HG02852 (cell line): ENCODE results near the gene PIP5K1C.
"Not testable (repeated sequence)": the region's sequence is repeated elsewhere in the genome, so short reads cannot be mapped to it uniquely, and the experiment has no call there.

Source experiments
- ATAC-seq: cut with Tn5 transposase; IDR thresholded peaks from one replicate; pipeline ENCODE4 v1.9.1; 2021; ENCODE audit warnings: mild to moderate bottlenecking, moderate library complexity; ENCODE audit not compliant: unreplicated experiment

The PIP5K1C gene

DNA sequence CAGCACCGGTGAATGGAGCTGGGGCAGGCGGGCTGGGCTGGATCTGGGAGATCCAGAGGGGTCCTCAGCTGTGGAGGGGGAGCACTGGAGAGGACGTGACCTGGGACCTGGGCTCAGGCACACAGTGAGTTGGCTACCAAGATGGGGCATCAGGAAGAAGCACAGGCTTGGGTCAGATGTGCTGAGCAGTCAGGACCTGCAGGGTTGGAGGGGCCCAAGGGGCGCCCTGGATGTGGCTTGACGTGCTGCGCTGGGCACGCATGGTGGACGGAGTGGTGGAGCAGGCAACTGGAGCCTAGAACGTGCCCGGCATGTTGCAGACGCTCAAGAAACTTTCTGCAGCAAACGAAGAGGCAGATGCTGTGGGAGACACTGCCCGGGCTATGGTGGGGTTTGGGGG is 20.7 kb downstream of the PIP5K1C start:
- no peak for ATAC-seq

DNA sequence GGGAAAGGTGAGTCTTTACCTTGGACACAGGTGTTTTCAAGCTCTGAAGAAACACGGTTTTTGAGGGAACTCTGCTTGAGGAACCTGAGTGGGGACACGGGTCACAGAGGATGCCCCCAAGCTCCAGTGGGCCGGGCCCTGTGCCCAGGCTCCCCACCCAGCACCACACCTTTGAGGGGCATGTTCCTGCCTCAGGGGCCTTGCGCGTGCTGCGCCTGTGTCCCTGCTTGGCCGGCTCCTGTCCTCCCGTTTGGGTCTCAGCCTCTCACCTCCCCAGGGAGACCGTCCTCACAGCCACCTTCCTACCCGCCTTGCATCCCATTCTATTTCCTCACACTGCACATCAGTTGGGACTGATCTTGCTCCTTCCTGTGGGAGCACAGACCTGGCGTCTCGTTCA is 21.1 kb downstream of the PIP5K1C start:
- no peak for ATAC-seq

DNA sequence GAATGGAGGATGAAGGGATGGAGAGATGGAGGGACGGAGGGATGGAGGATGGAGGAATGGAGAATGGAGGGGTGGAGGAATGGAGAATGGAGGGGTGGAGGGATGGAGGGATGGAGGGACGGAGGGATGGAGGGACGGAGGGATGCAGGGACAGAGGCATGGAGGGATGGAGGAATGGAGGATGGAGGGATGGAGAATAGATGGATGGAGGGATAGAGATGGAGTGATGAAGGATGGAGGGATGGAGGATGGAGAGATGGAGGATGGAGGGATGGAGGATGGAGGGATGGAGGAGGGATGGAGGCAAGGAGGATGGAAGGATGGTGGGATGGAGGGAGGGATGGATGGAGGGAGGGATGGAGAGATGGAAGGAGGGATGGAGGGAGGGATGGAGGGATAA is 22.1 kb downstream of the PIP5K1C start:
- no peak for ATAC-seq

DNA sequence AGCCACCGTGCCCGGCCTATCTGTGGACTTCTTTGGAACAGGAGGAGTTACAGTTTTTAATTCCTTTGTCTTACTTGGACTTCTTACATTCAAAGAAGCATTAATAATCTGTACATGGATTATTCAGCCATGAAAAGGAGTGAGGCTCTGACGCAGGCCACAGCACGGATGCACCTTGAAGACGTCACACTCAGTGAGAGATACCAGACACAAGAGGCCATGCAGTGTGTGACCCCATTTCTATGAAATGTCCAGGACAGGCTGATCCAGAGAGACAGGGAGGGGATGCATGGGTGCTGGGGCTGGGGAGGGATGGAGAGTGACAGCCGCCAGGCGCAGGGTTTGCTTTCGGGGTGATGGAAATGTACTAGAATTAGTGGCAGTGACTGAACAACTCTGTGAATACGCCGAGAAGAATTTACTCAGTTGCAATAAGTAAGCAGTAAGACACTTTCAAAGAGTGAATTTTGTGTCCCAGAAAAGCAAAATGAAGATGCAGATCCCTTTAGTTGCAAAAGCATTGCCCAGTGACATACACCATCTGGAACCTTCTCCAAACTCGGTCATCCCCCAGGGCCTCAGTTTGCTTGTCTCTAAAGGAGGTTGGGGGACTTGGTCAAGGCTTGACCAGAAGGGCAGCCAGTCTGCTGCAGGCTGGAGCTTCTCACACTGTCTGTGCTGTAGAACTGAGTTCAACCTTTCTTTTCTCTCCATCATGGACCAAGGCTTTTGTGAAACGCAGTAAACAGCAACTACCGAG is 25.3 kb downstream of the PIP5K1C start:
- no peak for ATAC-seq

DNA sequence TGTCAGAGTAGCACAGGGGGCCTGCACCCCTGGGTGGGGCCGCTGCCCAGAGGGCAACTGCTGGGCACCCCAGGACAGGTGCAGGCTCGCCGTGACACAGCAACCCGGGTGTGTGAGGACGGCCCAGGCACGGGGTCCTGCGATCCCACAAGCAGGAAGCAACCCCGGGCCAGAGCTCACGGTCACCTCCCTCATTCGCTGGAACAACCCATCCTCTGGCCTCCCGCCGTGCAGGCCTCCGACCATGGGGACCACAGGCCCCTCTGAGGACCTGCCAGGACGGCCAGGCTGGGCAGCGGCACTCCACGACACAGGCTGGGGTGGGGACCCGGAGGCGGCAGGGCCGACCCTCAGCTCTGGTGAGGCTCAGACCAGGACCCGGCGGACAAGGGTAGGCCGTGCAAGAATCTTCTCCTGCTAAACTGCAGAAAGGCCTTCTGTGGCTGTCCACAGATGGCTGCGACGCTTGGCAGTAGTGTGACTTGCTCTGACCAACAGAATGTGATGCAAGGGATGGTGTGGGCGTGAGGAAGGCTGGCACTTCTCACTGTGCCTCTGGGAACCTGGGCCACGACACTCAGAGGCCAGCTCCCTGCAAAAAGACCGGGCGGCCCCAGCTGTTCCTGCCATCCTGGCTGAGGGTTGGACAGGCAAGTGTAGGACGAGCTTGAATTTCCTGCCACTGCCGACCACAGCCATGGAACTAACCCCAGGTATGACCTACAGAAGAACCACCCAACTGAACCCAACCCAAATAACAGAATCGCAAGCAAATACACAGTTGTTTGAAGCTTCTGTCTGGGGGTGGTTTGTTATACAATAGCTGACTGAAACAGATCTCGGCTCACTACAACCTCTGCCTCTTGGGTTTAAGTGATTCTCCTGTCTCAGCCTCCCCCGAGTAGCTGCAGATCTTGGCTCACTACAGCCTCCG is 26.5 kb downstream of the PIP5K1C start:
- ATAC-seq, result no peak

DNA sequence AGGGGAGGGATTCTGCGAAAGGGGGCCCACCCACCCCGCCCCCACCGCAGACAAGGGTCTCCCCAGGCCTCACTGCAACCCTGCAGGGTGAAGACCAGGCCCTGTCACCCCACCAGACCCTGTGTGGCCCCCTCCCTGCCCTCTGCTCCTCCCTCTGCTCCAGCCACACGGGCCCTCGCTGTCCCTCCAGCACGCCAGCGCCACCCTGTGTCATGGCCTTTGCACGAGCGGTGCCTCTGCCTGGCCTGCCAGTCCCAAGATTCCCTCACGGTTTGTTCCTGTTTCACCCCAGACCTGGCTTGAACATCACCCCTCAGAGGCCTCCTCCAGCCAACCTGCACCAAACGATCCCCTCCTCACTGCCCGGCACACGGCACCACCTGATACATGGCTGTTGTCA is 27.3 kb downstream of the PIP5K1C start:
- ATAC-seq, result no peak

DNA sequence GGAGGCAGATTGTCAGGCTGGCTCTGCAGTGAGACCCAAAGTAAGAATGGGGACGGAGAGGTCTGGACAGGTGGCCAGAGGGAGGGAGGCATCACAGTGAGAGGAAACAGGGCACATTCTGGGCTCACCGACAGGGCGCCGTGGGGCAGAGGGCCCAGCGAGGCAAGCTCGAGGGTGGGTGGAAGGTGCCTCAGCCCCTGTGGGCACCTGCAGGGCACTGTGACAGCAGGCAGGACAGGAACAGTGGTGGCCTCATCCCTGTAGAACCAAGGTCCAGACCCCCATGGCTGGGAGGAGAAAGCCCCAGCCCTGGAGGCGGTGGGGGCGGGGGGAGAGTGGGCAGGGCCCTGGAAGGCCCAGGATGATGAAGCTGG is 27.7 kb downstream of the PIP5K1C start:
- no peak for ATAC-seq

DNA sequence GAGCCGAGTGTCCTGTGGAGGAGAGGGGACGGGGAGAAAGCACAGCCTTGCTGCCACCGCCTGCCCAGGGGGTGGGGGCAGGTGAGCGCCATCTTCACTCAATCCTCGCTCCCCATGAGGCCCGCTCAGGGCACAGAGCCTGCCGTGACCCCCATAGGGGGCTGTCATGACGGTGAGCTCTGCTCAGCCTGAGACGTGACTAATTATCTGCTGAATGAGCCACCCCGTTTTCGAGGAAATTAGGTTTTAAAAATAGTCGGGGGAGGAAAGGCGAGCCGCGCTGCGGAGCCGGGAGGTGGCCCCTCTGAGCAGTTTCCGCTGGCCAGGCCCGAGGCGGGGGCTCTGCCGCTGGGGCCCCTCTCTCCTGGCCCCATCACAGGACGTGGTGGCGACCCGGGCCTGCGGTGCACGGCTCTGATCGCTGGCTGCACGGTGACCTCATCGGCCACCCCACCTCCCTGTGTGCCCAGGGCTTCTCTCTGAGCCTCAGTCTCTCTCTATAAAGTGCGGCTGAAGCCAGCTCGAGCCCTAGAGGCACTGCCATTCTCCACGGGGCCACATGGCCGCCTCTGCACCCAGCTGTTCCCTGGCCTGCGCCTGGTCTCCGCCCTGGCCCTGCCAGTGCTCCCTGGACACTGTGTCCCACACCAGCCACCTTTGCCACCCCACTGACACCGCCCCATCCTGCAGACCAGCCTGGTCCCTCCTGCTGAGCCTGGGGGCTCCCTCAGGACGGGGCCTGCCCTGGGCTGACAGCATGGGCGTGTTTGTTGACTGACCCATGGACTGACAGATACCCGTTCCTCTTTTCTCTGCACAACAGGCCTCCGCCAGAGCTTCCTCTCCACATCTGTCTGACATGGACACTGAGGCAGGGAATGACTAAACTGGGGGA is 28.3 kb downstream of the PIP5K1C start:
- ATAC-seq, result no peak

DNA sequence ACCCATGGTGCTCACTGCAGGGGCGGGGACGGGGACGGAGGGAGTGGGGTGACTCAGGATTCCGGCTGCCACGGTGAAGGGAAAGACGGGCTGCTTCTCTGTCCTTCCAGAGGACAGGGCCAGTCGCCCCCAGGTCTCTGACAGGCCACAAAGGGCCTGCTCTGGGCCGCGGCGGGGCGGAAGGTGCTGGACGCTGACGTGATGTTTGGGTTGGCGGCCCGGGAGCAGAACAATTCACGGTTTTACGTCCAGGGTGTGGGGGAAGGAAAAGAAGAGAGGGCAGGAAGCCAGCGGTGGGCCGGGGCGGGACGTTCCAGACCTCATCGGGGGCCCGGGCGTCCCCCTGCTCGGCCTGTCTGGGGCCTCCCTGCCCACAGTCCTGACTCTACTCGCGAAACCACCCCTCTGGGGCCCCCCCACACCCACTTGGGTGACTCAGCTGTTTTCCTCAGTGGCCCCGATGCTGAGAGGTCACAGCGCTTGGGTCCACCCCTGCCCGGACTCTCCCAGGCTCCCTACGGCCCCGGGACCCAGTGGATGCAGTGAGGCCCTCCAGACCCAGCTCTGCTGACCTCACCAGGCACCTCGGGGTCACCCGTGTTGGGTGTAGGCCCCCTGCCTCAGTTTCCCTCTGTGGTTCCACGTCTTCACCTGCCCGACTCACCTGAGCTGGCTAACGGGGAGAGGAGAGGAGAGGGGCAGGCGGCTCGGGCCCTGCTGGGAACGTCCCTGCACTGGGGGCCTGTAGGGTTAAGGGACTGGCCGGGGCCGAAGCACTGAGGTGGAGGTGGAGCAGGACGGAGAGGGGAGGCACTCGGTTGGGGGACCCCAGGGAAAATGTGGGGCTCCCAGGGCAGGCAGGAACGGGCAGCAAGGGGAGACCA is 29.2 kb downstream of the PIP5K1C start:
- ATAC-seq, result no peak

DNA sequence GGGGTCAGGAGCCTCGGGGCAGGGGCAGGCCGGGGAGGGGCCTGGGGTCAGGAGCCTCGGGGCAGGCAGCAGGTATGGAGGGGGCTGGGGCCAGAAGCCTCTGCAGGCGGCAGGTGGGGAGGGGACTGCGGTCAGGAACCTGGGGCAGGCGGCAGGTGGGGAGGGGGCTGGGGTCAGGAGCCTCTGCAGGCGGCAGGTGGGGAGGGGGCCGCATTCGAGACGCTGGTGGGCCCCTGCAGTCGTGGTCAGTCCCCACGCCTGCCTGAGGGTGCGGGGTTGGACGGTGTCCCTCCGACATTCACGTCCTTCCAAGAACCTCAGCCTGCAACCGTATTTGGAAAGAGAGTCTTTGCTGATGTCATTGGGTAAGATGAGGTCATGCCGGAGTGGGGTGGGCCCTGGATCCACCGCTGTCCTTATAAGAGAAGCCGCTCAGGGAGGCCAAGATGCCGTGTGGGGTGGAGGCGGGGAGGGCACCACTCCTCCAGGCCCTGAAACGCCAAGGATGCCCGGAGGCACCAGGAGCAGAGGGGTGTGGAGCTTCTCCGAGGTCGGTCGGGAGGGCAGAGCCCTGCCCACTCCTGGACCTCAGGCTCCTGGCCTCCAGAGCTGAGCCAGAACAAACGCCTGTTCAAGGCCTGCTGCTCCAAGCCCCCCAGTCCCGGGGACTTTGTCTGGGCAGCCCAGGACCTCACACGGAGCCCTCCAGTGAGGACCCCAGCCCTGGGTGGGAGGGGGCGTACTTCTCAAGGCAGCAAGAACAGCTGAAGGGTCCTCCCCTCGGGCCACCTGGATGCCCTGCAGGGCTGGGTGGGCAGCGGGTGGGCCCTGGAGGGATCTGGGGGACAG is 30.1 kb downstream of the PIP5K1C start:
- no peak for ATAC-seq

DNA sequence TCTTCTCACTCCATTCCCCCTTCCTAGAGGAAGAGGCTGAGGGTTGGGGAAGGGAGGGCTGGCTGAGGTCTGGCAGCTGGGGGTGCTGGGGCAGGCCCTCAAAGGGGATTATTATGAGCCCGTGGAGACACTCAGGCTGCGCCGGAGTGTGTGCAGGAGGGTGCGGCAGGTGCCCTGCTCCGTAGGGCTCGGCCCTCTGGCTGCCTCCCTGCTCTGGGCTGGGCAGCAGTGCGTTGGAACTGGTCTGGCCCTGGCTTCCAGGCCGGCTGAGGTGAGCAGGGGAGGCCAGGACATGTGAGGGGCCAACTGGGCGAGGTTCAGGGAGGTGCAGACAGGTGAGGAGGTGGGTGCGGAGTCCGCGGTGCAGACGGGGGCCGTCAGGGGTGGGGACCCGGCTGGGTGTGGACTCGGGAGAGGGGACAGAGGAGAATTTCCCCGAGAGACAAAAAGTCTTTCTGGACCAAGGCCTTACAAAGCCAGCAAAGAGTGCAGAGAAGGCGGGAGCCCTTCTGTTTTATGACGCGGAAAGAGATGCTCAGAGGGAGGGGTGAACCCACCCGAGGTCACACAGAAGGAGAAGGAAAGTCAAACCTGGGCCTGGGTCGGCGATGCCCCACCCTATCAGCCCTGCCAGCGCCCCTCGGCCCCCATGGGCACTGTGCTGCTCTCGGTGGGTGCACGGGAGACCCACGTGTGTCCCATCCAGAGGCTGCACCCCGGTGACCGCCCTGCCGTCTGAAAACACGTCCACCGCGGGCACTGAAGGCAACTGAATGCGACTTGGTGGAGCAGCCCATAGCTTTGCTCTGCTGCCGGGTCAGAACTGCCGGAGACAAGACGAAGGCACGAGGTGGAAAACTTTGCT is 31.0 kb downstream of the PIP5K1C start:
- ATAC-seq, result no peak

DNA sequence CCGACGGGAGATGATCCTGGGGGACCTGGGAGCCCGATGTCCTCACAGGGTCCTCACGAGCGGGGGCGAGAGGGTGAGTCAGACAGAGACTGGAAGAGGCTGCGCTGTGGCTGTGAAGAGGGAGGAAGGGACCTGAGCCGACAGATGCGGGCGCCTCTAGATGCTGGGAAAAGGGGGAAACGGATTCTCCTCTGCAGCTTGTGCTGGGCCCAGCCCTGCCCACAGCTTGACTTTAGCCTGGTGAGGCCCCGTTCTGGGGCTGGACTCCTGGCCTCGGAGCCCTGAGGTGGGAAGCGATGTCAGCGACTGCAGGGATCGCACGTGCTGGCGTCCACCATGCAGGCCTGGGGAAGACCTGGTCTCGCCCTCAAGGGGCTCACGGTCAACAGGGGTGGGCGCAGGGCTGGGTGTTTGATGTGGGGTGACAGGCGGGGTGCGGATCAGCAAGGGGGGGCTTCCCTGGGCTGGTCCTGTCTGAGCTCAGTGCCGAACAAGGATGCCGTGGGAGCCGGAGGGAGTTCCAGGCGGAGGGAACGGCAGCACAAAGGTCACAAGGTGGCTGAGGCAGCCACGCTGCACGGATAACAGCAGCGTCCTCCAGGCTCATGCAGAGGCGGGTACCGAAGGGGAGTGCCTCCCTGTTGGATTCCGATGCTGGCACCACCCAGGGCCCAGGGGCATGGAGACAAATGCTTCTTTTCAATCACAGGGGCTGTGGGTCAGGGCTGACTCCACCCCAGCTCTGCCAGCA is 31.8 kb downstream of the PIP5K1C start:
- ATAC-seq, result no peak

DNA sequence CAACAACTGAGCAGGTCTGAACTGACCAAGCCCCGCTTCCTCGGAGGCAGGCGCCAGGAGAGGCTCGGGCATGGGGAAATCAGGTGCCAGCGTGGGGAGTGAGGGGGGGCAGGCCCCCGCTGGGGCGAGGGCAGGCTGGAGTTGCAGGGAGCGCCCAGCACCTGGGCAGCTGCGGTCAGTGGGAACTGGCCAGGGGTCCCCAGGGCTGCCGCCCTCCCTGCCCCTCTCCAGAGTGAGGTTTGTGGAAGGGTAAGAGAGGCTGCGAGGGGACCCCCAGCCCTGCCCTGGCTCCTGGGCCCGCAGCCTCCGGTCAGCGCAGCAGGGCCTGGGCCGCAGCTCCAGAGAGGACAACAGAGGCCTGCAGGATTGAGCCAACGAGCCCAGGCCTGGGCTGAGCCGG is 32.5 kb downstream of the PIP5K1C start:
- no peak for ATAC-seq

DNA sequence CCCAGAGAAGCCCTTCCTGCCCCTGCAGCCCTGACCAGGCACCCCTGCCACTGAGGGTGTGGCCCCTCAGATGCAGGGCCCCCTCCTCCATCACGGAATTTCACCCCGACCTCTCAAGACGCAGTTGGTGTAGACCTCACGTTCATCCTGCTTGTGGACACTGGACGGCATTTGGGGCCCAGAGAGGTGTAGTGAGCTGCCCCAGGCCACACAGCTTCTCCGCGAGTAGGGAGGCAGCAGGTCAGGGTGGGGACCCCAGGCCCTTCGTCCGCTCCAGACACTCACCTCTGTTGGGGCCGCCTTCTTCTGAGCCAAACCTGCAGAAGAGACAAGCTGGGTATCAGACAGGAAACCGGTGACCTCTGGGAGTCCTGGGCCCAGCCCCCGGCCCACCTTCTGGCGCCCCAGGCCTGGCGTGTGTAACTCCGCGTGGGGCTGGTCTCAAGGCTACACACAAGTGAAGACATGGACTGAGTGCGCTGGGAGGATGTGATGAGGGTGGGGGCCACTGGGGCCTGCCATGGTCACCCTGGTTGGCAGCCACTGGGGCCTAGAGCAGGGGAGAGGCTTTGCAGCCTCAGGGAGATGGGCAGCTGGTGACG is 33.1 kb downstream of the PIP5K1C start:
- ATAC-seq, result no peak

DNA sequence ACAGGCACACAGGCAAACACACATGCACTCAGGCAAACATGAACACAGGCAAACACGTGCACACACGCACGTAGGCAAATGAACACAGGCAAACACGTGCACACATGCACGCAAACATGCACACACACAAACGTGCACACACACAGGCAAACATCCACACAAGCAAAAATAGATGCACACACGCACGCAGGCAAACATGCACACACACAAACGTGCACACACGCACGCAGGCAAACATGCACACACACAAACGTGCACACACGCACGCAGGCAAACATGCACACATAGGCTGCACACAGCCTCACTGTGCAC is 33.8 kb downstream of the PIP5K1C start:
- not testable (repeated sequence) for ATAC-seq

DNA sequence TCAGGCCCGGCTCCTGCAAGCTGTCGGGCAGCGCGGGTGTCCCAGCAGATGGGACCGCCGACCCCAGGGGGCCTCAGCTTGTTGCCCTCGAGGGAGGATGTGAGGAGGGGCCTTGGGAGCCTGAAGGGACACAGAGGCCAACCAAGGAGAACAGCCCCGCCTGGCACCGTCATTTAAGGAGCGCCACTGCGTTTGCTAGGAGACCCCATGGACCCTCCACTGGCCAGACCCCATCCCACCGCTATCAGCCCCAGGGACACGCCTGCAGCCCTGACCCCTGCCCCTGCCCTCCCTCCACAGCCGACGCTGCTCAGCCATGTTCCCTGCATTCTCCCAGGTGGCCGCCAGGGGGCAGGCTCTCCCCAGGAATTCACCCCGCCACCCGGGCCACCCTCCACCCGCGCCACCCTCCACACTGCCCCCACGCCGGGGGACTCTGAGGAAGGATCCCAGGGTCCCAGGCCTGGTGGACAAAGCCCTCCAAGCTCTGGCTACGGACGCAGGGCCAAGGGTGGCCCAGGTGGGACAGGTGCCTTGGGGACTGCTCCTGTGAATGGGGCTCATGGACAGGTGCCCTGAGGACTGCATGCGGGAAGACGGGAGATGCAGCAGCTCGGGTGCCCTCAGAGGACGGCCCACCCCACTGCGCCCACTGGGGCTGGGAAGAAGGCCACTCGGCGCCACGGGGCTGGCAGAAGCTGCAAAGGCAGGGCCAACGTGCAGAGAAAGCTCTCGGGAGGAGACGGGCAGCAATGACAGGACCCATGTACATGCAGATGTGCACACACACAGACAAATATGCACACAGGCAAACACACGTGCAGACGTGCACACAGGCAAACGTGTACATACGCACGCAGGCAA is 34.4 kb downstream of the PIP5K1C start:
- ATAC-seq, result no peak
